Ectodermal cell (in vitro differentiated cells): ENCODE data around the gene SLC24A3.

ENCODE experiments used
- H3K27ac ChIP-seq: 2 replicates; pipeline ENCODE4 v1.7.0; 2013; ENCODE audit warnings: mild to moderate bottlenecking, low read depth, low read length; ENCODE audit not compliant: insufficient read depth, poor library complexity, severe bottlenecking
- H3K27me3 ChIP-seq: 2 replicates; pipeline ENCODE4 v1.7.0; 2013; ENCODE audit warnings: mild to moderate bottlenecking, low read length; ENCODE audit not compliant: insufficient read depth, control insufficient read depth, poor library complexity, severe bottlenecking
- H3K36me3 ChIP-seq: one replicate; pipeline ENCODE4 v1.7.0; 2013; ENCODE audit warnings: low read length; ENCODE audit not compliant: control insufficient read depth, insufficient read depth
- H3K4me1 ChIP-seq: one replicate; pipeline ENCODE4 v1.7.0; 2013; ENCODE audit warnings: low read length; ENCODE audit not compliant: control insufficient read depth, insufficient read depth
- H3K4me3 ChIP-seq: 2 replicates; pipeline ENCODE4 v1.7.0; 2013; ENCODE audit warnings: low read depth, low read length, control low read depth; ENCODE audit not compliant: insufficient read depth
- H3K9me3 ChIP-seq: 2 replicates; pipeline ENCODE4 v1.7.0; 2013; ENCODE audit warnings: mild to moderate bottlenecking, low read length, moderate library complexity; ENCODE audit not compliant: control insufficient read depth
- WGBS, 2 experiments: methylation state at CpG; one replicate each; pipeline ENCODE4 v1.1.7; 2013; ENCODE audit warnings: missing lambda C conversion rate in 2 of 2; 5-methylcytosine and 5-hydroxymethylcytosine counted together

SLC24A3 gene

DNA sequence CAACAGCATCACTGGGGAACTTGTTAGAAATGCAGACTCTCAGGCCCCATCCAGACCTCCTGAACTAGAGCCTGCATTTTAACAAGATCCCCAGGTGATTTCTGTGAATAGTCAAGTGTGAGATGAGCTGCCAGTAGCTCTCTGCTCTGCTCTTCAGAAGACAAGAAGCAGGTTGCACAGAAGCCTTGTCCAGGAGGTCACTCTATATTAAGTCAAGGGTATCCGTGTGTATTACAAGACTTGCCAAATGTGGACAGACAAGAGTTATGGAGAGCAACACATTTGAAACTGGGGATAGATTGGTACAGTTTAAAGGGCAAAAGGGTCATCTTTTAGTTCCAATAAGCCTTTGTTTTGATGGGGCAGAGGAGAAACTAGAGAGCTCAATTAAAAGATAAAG lies 522.4 kb downstream of the SLC24A3 start:
- Histone ChIP-seq H3K4me1 (no peaks in the 10 kb centered on the region), H3K9me3 (no peaks in the 10 kb centered on the region), H3K36me3 (no peaks in the 10 kb centered on the region), H3K27me3 (no peaks in the 10 kb centered on the region), H3K4me3 (no peak overlapping the region), H3K27ac (no peak overlapping the region)
- 92% methylated on average over 1 of the region's 1 CpG for WGBS, 2 experiments

DNA sequence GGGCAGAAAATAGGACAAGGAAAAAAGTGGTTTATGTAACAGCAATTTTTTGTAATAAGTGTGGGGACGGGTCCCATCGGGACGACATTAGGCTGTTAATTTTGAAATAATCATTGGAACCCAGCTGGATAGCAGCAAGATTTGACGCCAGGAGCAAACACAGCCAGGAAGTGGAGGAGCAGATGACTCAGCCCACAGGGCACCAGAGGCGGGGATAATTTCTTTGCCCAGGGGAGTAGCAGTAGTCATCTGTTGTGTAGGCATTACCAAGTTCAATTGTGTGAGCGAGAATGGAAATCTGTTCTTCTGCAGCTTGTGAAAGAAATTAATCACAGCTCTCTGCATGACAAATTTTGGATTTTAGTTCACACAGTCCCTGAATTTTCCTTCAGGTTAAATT lies 523.0 kb downstream of the SLC24A3 start:
- no peaks in the 10 kb centered on the region for H3K4me1 ChIP-seq
- H3K36me3 ChIP-seq, result no peaks in the 10 kb centered on the region
- no peaks in the 10 kb centered on the region for H3K9me3 ChIP-seq
- 73 to 75% methylated on average over 6 of the region's 6 CpGs for whole genome bisulfite sequencing, 2 experiments
- H3K27me3 ChIP-seq, result no peaks in the 10 kb centered on the region
- H3K4me3 ChIP-seq, result no peak overlapping the region
- H3K27ac ChIP-seq, result no peak overlapping the region

DNA sequence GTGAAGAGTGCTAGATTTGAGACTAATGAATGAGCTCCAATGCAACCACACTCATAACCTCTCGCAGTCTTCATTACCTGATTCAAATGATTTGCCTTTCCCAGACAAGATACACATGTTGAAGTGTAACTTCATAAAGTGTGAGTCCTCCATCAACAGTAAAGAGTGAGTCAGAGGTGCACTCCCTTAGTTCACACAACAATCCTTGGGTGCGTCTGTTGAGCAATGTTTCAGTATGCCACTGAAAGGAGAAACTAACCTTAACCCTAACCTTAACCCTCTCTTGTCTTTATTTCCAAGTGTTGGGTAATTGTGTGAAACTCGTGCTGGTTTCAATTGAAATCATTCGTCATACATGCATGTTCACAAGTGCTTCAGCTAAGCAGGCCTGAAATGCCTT lies 524.6 kb downstream of the SLC24A3 start:
- WGBS, 2 experiments, result 86 to 91% methylated on average over 4 of the region's 4 CpGs
- Histone ChIP-seq H3K27me3 (no peaks in the 10 kb centered on the region), H3K27ac (no peak overlapping the region), H3K36me3 (no peaks in the 10 kb centered on the region), H3K4me3 (no peak overlapping the region), H3K4me1 (no peaks in the 10 kb centered on the region), H3K9me3 (no peaks in the 10 kb centered on the region)

DNA sequence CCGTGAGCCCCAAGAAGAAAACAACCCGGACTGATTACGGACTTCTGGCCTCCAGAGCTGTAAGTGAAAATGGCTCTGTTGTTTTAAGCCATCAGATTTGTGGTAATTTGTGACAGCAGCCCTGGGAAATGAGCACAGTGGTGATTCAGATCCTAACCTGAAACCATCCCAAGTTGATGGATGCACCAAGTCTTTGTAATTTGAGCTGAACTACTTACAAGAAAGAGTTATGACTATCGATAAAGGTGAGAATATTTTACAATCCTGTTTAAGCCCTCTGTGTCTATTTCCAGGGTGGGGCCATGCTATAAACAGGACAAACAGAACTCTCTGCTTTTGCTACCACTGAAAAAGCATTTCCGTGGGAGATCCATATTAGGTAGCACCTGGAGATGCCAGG lies 526.5 kb downstream of the SLC24A3 start:
- 94 to 97% methylated on average over 5 of the region's 5 CpGs for WGBS, 2 experiments
- no peak overlapping the region for H3K27ac ChIP-seq
- H3K36me3 ChIP-seq, result no peaks in the 10 kb centered on the region

DNA sequence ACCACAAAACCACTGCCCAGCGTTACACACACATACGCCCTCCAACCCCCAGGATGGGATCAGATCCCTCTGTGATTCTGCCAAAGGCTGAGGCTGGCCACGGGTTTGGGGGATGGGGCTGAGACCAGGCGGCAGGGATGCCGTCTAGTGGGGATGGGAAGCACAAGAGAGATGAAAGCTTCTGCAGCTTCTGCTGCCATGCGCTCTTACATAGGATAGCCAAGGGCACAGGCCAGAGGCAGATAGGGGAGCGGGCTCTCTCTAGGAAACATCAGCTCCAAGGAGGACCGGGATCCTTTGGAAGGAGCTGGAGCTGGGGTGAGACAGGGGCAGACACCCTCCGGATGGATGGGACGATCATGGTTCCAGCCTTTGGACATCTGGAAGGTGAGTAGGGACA lies 526.9 kb downstream of the SLC24A3 start:
- H3K27me3 ChIP-seq, result no peaks in the 10 kb centered on the region
- H3K4me1 ChIP-seq, result no peaks in the 10 kb centered on the region
- H3K36me3 ChIP-seq, result no peaks in the 10 kb centered on the region
- H3K9me3 ChIP-seq, result no peaks in the 10 kb centered on the region
- H3K27ac ChIP-seq, result no peak overlapping the region
- no peak overlapping the region for H3K4me3 ChIP-seq
- WGBS, 2 experiments, result 92 to 96% methylated on average over 10 of the region's 10 CpGs

More for the DNA sequence above, 526.5 kb downstream of the SLC24A3 start:
- H3K4me1 ChIP-seq, result no peaks in the 10 kb centered on the region
- H3K9me3 ChIP-seq, result no peaks in the 10 kb centered on the region
- H3K4me3 ChIP-seq, result no peak overlapping the region
- H3K27me3 ChIP-seq, result no peaks in the 10 kb centered on the region

DNA sequence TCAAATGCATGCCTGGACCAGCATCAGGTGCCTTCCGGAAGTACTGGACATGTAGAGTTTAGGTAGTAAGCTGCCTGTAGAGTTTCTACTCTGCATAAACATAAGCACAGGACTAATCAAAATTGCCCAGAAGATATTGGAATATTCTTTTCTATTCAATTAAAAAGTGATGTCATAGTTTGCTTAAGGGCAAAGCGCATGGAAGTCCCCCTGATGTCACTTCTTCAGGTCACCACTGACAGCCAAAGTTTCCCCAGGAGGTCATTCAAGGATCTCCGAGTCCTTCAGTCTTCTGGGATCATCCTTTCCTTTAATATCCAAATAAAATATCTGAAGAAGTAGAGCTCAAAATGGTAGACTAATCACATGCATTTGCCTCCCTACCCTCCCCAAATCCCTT lies 528.1 kb downstream of the SLC24A3 start:
- H3K9me3 ChIP-seq, result no peaks in the 10 kb centered on the region
- WGBS, 2 experiments, result 57 to 62% methylated on average over 3 of the region's 3 CpGs
- H3K27me3 ChIP-seq, result no peaks in the 10 kb centered on the region
- H3K4me1 ChIP-seq, result no peaks in the 10 kb centered on the region
- no peak overlapping the region for H3K27ac ChIP-seq
- no peak overlapping the region for H3K4me3 ChIP-seq
- no peaks in the 10 kb centered on the region for H3K36me3 ChIP-seq

DNA sequence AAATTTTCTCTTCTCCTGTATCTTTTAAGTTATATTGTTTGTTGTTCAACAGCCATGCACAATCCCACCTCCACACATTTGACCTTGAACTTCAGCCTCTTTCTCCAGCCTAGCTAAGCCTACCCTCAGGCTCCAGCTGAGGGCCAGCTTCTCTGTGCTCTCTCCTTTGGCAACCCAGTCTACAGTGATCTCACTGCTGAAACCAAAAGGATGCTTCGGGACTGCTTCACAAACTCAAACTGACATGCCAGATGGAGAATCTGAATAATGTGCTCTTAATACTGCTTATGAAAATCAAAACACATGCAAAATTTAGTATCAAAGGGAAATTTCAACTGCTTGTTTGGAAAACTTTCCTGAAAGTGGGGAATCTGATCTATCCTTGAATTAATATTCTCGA lies 529.5 kb downstream of the SLC24A3 start:
- Histone ChIP-seq H3K27me3 (no peaks in the 10 kb centered on the region), H3K36me3 (no peaks in the 10 kb centered on the region), H3K9me3 (no peaks in the 10 kb centered on the region), H3K27ac (no peak overlapping the region), H3K4me1 (no peaks in the 10 kb centered on the region), H3K4me3 (no peak overlapping the region)
- WGBS, 2 experiments, result 93 to 95% methylated on average over 2 of the region's 2 CpGs

DNA sequence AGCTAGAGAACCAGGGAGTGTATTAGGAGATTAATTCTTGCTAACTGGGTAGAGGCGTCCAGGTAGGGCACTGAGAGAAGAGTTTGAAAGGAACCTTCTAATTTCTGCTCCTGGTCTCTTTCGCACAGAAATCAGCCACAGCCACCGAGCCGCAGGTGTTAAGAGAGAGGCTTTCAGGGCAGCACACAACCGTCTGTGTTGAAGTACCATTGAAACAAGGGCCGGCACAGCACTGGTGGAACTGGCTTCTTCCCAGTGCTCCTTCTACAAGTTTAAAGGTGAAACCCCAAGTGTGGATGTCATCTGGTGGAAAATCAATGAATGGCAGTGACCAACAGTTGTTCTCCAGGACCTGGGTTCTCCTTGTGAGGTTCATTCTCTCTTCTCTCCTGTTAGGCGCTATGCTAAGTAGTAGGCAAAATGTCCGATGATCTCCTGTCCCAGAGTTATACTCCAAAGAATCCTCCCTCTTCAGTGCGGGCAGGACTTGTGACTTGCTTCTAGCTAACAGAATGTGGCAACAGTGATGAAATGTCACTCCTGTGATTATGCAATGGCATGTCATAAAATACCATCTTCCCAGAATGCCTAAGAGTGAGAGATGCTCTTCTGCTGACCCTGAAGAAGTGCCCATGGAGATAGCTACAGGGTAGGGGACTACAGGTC lies 530.7 kb downstream of the SLC24A3 start:
- WGBS, 2 experiments, result 85 to 88% methylated on average over 9 of the region's 9 CpGs
- no peaks in the 10 kb centered on the region for H3K9me3 ChIP-seq
- H3K36me3 ChIP-seq, result no peaks in the 10 kb centered on the region
- H3K27me3 ChIP-seq, result no peaks in the 10 kb centered on the region
- H3K4me3 ChIP-seq, result no peak overlapping the region
- no peak overlapping the region for H3K27ac ChIP-seq
- H3K4me1 ChIP-seq, result no peaks in the 10 kb centered on the region

DNA sequence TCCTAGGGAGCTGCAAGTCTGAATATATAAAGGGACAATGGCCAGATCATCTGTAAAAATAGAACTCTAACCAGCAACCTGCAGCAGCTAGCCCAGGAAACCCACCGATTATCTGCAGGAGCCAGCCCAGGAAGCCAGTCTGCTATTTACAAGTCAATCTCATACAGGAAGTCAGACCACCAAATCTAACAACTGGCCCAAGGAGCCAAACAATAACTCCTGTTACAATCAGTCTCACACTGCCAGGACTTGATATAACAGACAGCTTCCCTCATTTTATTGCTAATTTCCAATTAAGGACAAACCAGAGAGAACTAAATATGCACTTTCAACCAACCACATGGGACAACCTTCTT lies 531.2 kb downstream of the SLC24A3 start:
- Histone ChIP-seq H3K36me3 (no peaks in the 10 kb centered on the region), H3K9me3 (no peaks in the 10 kb centered on the region), H3K4me1 (no peaks in the 10 kb centered on the region), H3K27me3 (no peaks in the 10 kb centered on the region), H3K4me3 (no peak overlapping the region), H3K27ac (no peak overlapping the region)
- 73 to 79% methylated on average over 1 of the region's 1 CpG for WGBS, 2 experiments

DNA sequence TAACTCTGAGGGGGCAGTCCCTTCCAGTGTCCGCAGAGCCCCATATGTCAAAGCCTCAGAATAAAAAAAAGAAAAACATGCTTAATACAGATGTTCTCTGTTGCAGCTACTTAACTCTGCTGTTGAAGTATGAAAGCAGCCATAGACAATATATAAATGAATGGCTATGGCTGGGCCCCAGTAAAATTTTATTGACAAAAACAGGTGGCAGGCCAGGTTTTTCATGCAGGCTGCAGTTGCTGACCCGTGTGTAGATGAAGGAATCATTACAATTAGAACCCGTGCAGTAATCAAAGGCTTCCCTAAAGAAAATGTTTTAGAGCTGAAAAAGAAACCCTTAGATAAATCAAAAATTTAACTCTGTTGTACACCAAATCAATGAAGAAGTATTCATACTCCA lies 532.7 kb downstream of the SLC24A3 start:
- H3K4me1 ChIP-seq, result no peaks in the 10 kb centered on the region
- H3K4me3 ChIP-seq, result no peak overlapping the region
- 90 to 93% methylated on average over 2 to 3 of the region's 3 CpGs for WGBS, 2 experiments
- no peak overlapping the region for H3K27ac ChIP-seq
- no peaks in the 10 kb centered on the region for H3K27me3 ChIP-seq
- H3K9me3 ChIP-seq, result no peaks in the 10 kb centered on the region
- H3K36me3 ChIP-seq, result no peaks in the 10 kb centered on the region

DNA sequence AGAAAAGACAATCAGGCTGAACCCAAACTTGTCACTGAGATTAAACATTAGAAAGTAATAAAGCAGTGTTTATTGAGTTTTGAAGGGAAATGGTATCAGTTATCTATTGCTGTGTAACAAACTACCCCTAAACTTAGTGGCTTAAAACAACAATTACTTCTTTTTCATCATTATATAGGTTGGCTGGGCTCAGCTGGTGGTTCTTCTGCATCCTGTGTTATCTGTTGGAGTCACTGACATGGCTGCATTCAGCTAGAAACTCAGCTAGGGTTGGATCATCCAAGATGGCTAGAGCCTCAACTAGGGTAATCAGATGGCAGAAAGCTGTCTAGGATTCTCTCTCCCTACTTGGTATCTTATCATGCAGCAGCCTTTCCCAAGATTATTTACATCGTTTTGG lies 533.1 kb downstream of the SLC24A3 start:
- H3K4me3 ChIP-seq, result no peak overlapping the region
- H3K27me3 ChIP-seq, result no peaks in the 10 kb centered on the region
- 94 to 100% methylated on average over 1 of the region's 1 CpG for WGBS, 2 experiments
- H3K4me1 ChIP-seq, result no peaks in the 10 kb centered on the region
- no peaks in the 10 kb centered on the region for H3K9me3 ChIP-seq
- no peaks in the 10 kb centered on the region for H3K36me3 ChIP-seq
- no peak overlapping the region for H3K27ac ChIP-seq
